GM20000 (cell line): ENCODE data around the gene SFI1.

Source experiments
- DNase-seq: peaks from one replicate; pipeline ENCODE4 v3.0.0; 2012; ENCODE audit warnings: low spot score
- TF ChIP-seq, protein P1 (sequence below): IDR thresholded peaks from 2 replicates; pipeline ENCODE4 v1.5.1; 2012; ENCODE audit warnings: mild to moderate bottlenecking, control low read depth; ENCODE audit errors: extremely low read depth, missing control alignments

SFI1 gene

DNA sequence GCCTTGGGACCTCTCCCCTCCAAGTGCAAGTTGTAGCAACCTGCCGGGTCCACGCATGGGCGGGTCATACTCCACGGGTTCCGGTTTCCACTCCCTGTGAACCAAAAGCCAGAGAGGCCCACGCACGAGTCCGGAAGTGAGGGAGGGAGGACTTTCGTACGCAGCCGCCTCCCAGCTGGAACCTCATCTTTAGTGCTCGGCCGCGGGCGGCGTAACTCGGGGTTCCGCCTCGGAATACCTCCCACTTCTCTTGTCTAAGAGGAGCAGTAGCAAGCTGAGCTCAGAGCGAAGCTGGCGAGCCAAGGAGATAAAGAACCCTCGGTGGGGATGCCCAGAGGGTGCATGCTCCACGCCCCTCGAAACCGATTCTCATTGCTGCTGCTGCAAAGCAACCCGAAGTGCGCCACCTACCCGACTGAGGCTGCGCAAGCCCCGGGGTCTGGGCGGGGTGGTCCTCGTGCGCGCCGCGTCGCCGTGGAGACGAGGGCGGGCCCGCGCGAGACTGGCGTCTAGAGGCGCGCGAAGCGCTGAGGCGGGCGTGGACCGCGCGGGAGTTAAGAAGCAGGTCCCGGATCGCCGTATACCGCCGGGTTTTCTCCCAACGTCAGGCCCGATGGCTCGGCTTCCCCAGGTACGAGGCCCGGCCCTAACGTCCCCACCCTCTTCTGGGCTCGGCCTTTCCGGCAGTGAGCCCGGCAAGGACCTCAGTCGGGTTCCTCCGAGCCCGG is at the start of gene SFI1:
Gene SFI1, plus strand, starts transcription at position 530 of the 728 bp plus-strand sequence. CDS start 11,749 bp downstream, outside the sequence.
- peak; percentile 92 for DNase-seq
- TF ChIP-seq, protein P1, sequence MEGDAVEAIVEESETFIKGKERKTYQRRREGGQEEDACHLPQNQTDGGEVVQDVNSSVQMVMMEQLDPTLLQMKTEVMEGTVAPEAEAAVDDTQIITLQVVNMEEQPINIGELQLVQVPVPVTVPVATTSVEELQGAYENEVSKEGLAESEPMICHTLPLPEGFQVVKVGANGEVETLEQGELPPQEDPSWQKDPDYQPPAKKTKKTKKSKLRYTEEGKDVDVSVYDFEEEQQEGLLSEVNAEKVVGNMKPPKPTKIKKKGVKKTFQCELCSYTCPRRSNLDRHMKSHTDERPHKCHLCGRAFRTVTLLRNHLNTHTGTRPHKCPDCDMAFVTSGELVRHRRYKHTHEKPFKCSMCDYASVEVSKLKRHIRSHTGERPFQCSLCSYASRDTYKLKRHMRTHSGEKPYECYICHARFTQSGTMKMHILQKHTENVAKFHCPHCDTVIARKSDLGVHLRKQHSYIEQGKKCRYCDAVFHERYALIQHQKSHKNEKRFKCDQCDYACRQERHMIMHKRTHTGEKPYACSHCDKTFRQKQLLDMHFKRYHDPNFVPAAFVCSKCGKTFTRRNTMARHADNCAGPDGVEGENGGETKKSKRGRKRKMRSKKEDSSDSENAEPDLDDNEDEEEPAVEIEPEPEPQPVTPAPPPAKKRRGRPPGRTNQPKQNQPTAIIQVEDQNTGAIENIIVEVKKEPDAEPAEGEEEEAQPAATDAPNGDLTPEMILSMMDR: no peak

GRCh38 chr22:31446767-31447166 is 49.6 kb upstream of the SFI1 start:
- DNase-seq: no peak
- TF ChIP-seq, protein P1: no peak

GRCh38 chr22:31447337-31447736 is 49.0 kb upstream of the SFI1 start:
- no peak for DNase-seq
- TF ChIP-seq, protein P1: no peak

DNA sequence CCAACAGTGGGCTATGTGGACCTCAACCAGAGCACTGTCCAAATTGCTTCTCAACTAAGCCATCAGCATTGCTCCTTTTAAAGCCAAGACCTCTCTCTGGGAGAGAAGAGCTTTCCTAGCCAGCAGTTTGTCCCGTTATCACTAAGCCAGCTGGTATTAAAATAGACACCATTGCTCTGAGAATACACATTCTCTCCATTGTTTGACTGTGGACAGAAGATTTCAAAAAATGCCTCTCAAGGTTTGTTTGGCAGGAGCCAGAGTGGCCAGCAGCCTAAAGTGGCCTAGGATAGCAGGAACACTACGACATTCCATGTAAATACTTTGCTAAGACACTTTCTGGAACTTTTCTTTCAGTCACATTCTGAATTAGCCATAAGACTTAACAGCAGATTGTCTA is 48.0 kb upstream of the SFI1 start:
- no peak for DNase-seq
- TF ChIP-seq, protein P1: no peak

DNA sequence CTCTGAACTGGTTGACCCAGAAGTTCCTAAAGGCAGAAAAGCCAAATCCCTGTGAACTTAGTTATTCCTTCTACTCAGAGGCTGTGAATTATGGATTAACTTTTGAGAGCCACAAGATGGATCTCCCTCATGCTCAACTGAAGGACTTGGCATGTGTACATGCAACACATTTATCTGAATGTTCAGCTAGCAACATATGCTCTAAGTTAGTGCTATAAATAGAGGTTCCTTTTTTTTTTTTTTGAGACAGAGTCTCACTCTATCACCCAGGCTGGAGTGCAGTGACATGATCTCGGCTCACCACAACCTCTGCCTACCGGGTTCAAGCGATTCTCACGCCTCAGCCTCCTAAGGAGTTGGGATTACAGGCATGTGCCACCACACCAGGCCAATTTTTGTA is 46.8 kb upstream of the SFI1 start:
- DNase-seq: no peak
- TF ChIP-seq, protein P1: no peak

- TF ChIP-seq, protein P1: no peak
- peak; percentile 46 for DNase-seq
These were observed 44.4 kb upstream of the SFI1 start for GRCh38 chr22:31451709-31452571.

- TF ChIP-seq, protein P1: no peak
- no peak for DNase-seq
These were observed 34.6 kb upstream of the SFI1 start for GRCh38 chr22:31461699-31462098.
